ENCODE results near the gene PRDM2.
A peak's percentile ranks its signal among the peaks of the same experiment; 100 is the strongest.

Gene PRDM2

DNA sequence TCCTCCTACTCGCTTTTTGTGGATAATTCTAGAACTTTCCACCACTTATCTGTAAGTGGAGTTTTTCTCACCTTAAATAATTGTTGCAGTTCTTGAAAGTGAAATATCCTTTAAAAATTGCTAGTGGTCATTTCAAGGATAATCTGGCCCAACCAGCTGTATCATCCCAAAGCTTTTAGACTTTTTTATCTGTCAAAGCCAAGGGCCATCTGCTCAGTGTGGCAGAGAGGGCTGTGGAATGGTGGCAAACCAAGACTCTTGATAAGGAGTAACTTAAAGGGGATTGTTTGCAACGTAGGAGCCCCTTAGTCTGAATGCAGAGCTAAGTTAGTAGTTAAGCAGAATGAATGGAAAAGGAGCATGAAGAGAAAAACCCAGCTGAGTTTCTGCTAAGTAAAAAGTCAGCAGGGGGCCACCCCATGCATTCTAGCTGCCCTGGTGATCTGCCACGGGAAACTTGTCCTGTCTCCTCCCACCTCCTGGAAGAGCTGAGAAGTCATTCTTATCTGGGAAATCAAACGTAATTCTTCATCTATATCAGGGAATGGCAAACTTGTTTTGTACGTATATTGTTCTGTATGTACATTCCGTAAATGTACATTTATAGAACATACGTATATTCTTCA is 169.3 kb downstream of the PRDM2 start:
- DNase-seq = no peak

DNA sequence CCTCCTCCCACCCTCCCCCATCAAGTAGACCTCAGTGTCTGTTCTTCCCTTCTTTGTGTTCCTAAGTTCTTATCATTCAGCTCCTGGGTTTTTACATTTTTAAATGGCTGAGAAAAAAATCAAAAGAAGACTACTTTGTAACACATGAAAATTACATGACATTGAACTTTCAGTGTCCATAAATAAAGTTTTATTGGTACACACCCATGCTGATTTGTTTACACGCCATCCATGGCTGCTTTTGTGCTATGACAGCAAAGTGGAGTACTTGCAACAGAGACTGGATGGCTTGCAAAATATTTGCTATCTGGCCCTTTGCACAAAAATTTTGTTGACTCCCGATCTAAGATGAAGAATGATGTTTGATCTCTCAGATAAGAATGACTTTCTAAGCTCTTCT is 171.4 kb downstream of the PRDM2 start:
- DNase-seq = no peak

DNA sequence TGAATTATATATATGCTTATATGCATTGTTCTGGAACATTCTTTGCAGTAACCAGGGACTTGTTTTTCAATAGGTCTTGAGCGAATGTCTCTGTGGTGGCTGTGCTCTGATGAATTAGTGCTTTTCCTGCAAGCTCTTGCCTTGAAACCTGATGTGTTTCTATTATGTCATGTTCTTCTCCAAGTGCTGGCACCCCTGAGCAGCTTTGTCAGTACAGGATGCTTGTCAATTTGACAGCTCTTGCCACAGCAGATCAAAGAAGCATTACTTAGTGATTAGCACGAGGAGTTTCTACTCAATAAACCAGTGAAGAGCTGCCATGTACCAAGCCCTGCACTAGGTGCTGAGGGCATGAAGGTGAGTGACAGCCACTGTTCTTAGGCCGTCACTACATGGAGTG is 171.9 kb downstream of the PRDM2 start:
- no peak for DNase-seq

DNA sequence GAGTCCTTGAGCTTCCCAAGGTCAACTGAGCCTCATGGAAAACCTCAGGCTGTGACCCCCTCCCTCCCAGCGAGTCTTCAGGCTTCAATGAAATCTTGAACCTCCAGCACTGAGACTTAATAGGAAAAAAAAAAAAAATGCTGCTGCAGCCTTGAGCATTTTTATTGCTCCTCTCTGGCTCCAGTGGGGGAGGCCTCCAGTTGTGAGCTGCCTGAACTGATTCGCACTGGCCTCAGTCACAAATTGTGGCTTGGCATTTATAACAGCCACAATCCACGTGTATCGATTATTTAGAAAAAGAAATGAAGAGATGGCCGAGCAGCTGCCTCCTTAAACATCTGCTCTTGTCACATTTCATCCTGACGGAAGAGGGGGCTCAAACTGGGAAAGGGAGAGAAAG is 173.0 kb downstream of the PRDM2 start:
- peak; percentile 29 for DNase-seq

All from eye (tissue), 1 donor.